SK-N-MC (cell line): ENCODE data around the gene NCF1.
"Not testable (repeated sequence)": the region's sequence is repeated elsewhere in the genome, so short reads cannot be mapped to it uniquely, and the experiment has no call there.

Source experiments
- EZH2 ChIP-seq: fragments of 200-600 bp; sonication (generic); IDR thresholded peaks from one replicate; pipeline ENCODE4 v1.6.1; 2017; ENCODE audit warnings: antibody characterized with exemption
- FOXP2 ChIP-seq: optimal IDR thresholded peaks from 2 replicates; pipeline ENCODE3; 2011; ENCODE audit warnings: mild to moderate bottlenecking, moderate library complexity; ENCODE audit not compliant: insufficient read depth; ENCODE audit errors: extremely low read length, control extremely low read depth
- POLR2AphosphoS5 ChIP-seq: IDR thresholded peaks from 2 replicates; pipeline ENCODE4 v1.6.1; 2012; ENCODE audit warnings: mild to moderate bottlenecking, low read depth, low read length, borderline replicate concordance

DNA sequence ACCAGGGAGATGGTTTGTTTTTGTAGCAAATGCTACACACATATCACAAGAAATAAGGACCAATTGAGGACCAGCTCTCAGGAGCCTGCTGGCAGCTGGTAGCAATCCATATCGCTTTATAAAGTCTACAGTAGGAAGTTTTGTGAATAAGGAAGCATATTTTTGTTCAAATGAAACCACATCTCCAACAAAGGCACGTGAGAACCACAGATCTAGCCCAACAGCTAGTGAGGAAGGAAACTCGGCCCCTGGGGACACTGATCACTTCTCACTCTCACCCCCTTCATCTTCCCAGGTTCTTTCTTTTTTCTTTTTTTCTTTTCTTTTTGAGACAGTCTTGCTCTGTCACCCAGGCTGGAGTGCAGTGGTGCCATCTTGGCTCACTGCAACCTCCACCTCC lies 42.1 kb downstream of the NCF1 start:
- TF ChIP-seq POLR2AphosphoS5, EZH2, FOXP2: not testable (repeated sequence)
